OCI-LY1 (cell line): ENCODE results near the gene MYBL2.

Source experiments
- CTCF ChIP-seq: fragments of 200-600 bp; sonication (generic), shearing (Covaris generic); IDR thresholded peaks from 2 replicates; pipeline ENCODE4 v1.5.1; 2017; ENCODE audit warnings: mild to moderate bottlenecking, antibody characterized with exemption, low read length, moderate library complexity, mixed read lengths
- EZH2 ChIP-seq: fragments of 200-600 bp; sonication (generic), shearing (Covaris generic); IDR thresholded peaks from 2 replicates; pipeline ENCODE4 v1.8.0; 2017; ENCODE audit warnings: borderline replicate concordance, mixed run types, mild to moderate bottlenecking, antibody characterized with exemption, low read length, moderate library complexity, mixed read lengths

GRCh38 chr20:43716757-43717615 is 50.1 kb downstream of the MYBL2 start:
- no peak for TF ChIP-seq CTCF
- no peak for TF ChIP-seq EZH2
